Neural progenitor cell (in vitro differentiated cells): ENCODE results near the gene PRKAB1. TPM values are rescaled to one million over a fixed set of nuclear protein-coding genes. Genes with fewer than 3 reads are reported as not detected.

Experiments
- DNase-seq: peaks from one replicate; pipeline ENCODE4 v3.0.0-alpha.2; 2016; ENCODE audit warnings: low spot score
- H2AFZ ChIP-seq: fragments of 200-600 bp; sonication (generic); replicated peaks from 2 replicates; pipeline ENCODE4 v1.6.1; 2016; ENCODE audit warnings: antibody characterized with exemption
- H3F3A ChIP-seq: fragments of 200-600 bp; sonication (generic); 2 replicates; pipeline ENCODE4 v1.6.1; 2016; ENCODE audit warnings: antibody characterized with exemption, low read depth
- H3K27ac ChIP-seq: fragments of 200-600 bp; sonication (generic); 2 replicates; pipeline ENCODE4 v1.5.1; 2016; ENCODE audit warnings: mild to moderate bottlenecking
- H3K27me3 ChIP-seq: fragments of 200-600 bp; sonication (generic); 2 replicates; pipeline ENCODE4 v1.6.1; 2016; ENCODE audit warnings: mild to moderate bottlenecking, moderate library complexity
- H3K36me3 ChIP-seq: fragments of 200-600 bp; sonication (generic); 2 replicates; pipeline ENCODE4 v1.5.1; 2016
- H3K4me1 ChIP-seq: fragments of 200-600 bp; sonication (generic); 2 replicates; pipeline ENCODE4 v1.6.1; 2016; ENCODE audit warnings: mixed run types
- H3K4me2 ChIP-seq: fragments of 200-600 bp; sonication (generic); 2 replicates; pipeline ENCODE4 v1.6.1; 2016
- H3K4me3 ChIP-seq: fragments of 200-600 bp; sonication (generic); 2 replicates; pipeline ENCODE4 v1.5.1; 2016
- H3K79me2 ChIP-seq: fragments of 200-600 bp; sonication (generic); 2 replicates; pipeline ENCODE4 v1.6.1; 2016; ENCODE audit warnings: low read depth
- H3K9ac ChIP-seq: fragments of 200-600 bp; sonication (generic); 2 replicates; pipeline ENCODE4 v1.6.1; 2016
- H3K9me3 ChIP-seq: fragments of 200-600 bp; sonication (generic); 2 replicates; pipeline ENCODE4 v1.5.1; 2016; ENCODE audit warnings: low read depth
- H4K20me1 ChIP-seq: fragments of 200-600 bp; sonication (generic); 2 replicates; pipeline ENCODE4 v1.6.1; 2016; ENCODE audit warnings: low read depth
- H3K27ac Mint-ChIP-seq: 3 replicates; pipeline ENCODE4 v1.8.0; 2021; ENCODE audit warnings: mixed read lengths
- H3K27me3 Mint-ChIP-seq: 2 replicates; pipeline ENCODE4 v1.8.0; 2022; ENCODE audit warnings: low read depth, mild to moderate bottlenecking, inconsistent platforms, moderate library complexity, mixed read lengths; ENCODE audit not compliant: insufficient read depth
- H3K36me3 Mint-ChIP-seq: 3 replicates; pipeline ENCODE4 v1.8.0; 2021; ENCODE audit warnings: mixed read lengths
- H3K4me1 Mint-ChIP-seq: 3 replicates; pipeline ENCODE4 v1.8.0; 2021; ENCODE audit warnings: mixed read lengths
- H3K4me3 Mint-ChIP-seq: 3 replicates; pipeline ENCODE4 v1.8.0; 2021; ENCODE audit warnings: mild to moderate bottlenecking, moderate library complexity, mixed read lengths
- H3K9me3 Mint-ChIP-seq: 3 replicates; pipeline ENCODE4 v1.8.0; 2020; ENCODE audit warnings: mixed read lengths
- CTCF ChIP-seq: fragments of 200-600 bp; sonication (generic); IDR thresholded peaks from 2 replicates; pipeline ENCODE4 v1.5.1; 2017; ENCODE audit warnings: antibody characterized with exemption, mild to moderate bottlenecking
- EZH2 ChIP-seq: fragments of 200-600 bp; sonication (generic); IDR thresholded peaks from 2 replicates; pipeline ENCODE4 v1.6.1; 2017; ENCODE audit warnings: antibody characterized with exemption, mild to moderate bottlenecking, moderate library complexity
- EZH2phosphoT487 ChIP-seq: fragments of 200-600 bp; sonication (generic); IDR thresholded peaks from 2 replicates; pipeline ENCODE4 v1.6.1; 2017; ENCODE audit warnings: antibody characterized with exemption
- total RNA-seq: library from RNA; depleted of rRNA; stranded (reverse); fragments of >200 nt; gene quantifications from 2 replicates; pipeline ENCODE4 v1.2.3, GENCODE V29; 2015; ENCODE audit warnings: low replicate concordance

PRKAB1 gene
- total RNA-seq, 1 donor from 2014 or later: 24.5 TPM

DNA sequence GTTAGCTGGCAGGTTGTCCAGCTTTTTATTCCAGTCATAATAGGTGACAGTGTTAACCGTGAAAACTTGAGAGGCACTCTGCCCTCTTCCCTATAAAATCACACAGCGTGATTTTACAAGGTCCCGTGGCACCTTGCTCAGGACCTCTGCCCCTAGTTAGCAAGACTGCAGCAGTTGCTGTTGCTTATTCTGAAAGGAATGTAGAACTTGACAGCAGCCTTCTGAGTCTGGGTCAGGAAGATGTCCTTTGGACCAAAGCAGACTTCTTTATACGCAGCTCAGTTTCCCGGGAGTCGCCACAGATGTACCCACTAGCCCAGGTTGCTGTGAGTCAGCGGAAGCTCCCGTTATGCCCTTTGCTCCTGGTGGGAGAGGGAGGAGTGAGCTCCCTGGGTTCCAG is 13.2 kb downstream of the PRKAB1 start:
- Histone ChIP-seq H4K20me1 (peaks cover 14% of the 10 kb centered on the region), H3K9ac (no peak overlapping the region), H3K36me3 (peaks cover 10% of the 10 kb centered on the region), H3K4me1 (peaks cover 19% of the 10 kb centered on the region), H3K27me3 (no peaks in the 10 kb centered on the region), H2AFZ (no peak overlapping the region), H3K9me3 (no peaks in the 10 kb centered on the region), H3K4me2 (no peak overlapping the region), H3K27ac (no peak overlapping the region), H3F3A (peaks cover 32% of the 10 kb centered on the region), H3K4me3 (no peak overlapping the region), H3K79me2 (no peaks in the 10 kb centered on the region)
- no peak overlapping the region for H3K27ac Mint-ChIP-seq
- H3K4me1 Mint-ChIP-seq: peaks cover 7% of the 10 kb centered on the region
- H3K36me3 Mint-ChIP-seq: peaks cover 37% of the 10 kb centered on the region
- H3K27me3 Mint-ChIP-seq: no peaks in the 10 kb centered on the region
- H3K9me3 Mint-ChIP-seq: no peaks in the 10 kb centered on the region
- no peak overlapping the region for H3K4me3 Mint-ChIP-seq
- DNase-seq: no peak
- TF ChIP-seq CTCF (no peak), EZH2 (no peak), EZH2phosphoT487 (no peak)

GRCh38 chr12:119681728-119682638 is 14.1 kb downstream of the PRKAB1 start:
- Mint-ChIP-seq H3K4me1 (peaks cover 7% of the 10 kb centered on the region), H3K9me3 (no peaks in the 10 kb centered on the region), H3K27ac (no peak overlapping the region), H3K4me3 (no peak overlapping the region), H3K36me3 (peaks cover 34% of the 10 kb centered on the region), H3K27me3 (no peaks in the 10 kb centered on the region)
- Histone ChIP-seq H3K4me1 (peaks cover 19% of the 10 kb centered on the region), H3F3A (peaks cover 32% of the 10 kb centered on the region), H3K9ac (no peak overlapping the region), H3K79me2 (no peaks in the 10 kb centered on the region), H3K9me3 (no peaks in the 10 kb centered on the region), H4K20me1 (peaks cover 14% of the 10 kb centered on the region), H3K4me3 (no peak overlapping the region), H3K27me3 (no peaks in the 10 kb centered on the region), H2AFZ (no peak overlapping the region), H3K27ac (peak overlapping the region; percentile 9), H3K4me2 (no peak overlapping the region), H3K36me3 (peaks cover 8% of the 10 kb centered on the region)
- DNase-seq: no peak
- TF ChIP-seq CTCF: no peak
- TF ChIP-seq EZH2phosphoT487: no peak
- TF ChIP-seq EZH2: no peak

DNA sequence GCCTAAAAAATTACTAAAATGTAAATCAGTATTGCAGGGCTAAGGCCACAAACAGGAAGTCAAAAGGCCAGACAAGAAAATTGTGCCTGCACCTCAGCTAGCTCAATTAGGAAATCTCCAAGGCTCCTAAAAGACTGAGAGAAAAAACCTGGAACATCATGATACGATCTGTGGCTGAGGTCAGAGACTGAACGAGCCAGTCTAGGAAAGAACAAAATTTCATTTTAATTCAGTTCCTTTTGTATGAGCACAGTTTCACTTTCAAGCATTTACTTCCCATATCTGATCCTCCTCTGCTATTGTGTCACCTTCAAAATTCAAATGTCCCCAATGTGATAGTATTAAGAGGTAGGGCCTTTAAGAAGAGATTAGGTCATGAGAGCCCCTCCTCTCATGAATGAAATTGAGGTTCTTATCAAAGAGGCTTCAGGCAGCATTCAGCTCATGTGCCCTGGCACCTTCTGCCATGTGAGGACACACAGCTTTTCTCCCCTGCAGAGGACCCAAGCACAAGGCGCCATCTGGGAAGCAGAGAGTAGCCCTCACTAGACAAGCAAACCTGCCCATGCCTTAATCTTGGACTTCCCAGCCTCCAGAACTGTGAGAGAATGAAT is 14.8 kb downstream of the PRKAB1 start:
- peaks cover 4% of the 10 kb centered on the region for H3K36me3 ChIP-seq
- no peaks in the 10 kb centered on the region for H3K9me3 ChIP-seq
- Mint-ChIP-seq H3K36me3 (peaks cover 38% of the 10 kb centered on the region), H3K4me3 (no peak overlapping the region), H3K9me3 (no peaks in the 10 kb centered on the region), H3K27ac (no peak overlapping the region), H3K27me3 (no peaks in the 10 kb centered on the region), H3K4me1 (peaks cover 7% of the 10 kb centered on the region)
- H3K79me2 ChIP-seq: no peaks in the 10 kb centered on the region
- no peak overlapping the region for H3K9ac ChIP-seq
- H2AFZ ChIP-seq: no peak overlapping the region
- H3K27me3 ChIP-seq: no peaks in the 10 kb centered on the region
- peak overlapping the region; percentile 9 for H3K27ac ChIP-seq
- peaks cover 19% of the 10 kb centered on the region for H3K4me1 ChIP-seq
- peaks cover 28% of the 10 kb centered on the region for H3F3A ChIP-seq
- H3K4me2 ChIP-seq: no peak overlapping the region
- TF ChIP-seq CTCF (no peak), EZH2 (no peak), EZH2phosphoT487 (no peak)
- no peak for DNase-seq
- peaks cover 14% of the 10 kb centered on the region for H4K20me1 ChIP-seq
- H3K4me3 ChIP-seq: no peak overlapping the region
